Endothelial cell of umbilical vein (primary cell): ENCODE measurements around the gene TLR5. TPM values are rescaled to one million over a fixed set of nuclear protein-coding genes. Genes with fewer than 3 reads are reported as not detected.

Source experiments
- BruUV-seq: library from RNA; stranded (reverse); fragments of 400-500 nt; replicated peaks from 2 replicates; lab custom pipeline; 2021; lab: Mats Ljungman, UMichigan
- CTCF ChIA-PET: fragments of 300-600, 350-600 bp; sonication (Branson Sonifier 250); formaldehyde crosslinking; loops from one replicate; lab custom pipeline; 2021; ENCODE audit warnings: antibody characterized with exemption, inconsistent platforms; lab: Charles Lee
- POLR2A ChIA-PET: fragments of 300-600, 350-600 bp; sonication (Branson Sonifier 250); formaldehyde crosslinking; loops from one replicate; lab custom pipeline; 2021; ENCODE audit warnings: antibody characterized with exemption, inconsistent platforms; lab: Charles Lee
- DNase-seq: peaks from one replicate; pipeline ENCODE4 v3.0.0-alpha.2; 2011; ENCODE audit warnings: low read depth, low spot score
- FAIRE-seq: peaks from 2 replicates; lab custom pipeline; 2011; peaks lifted over from hg19 to GRCh38; lab: Jason Lieb, UNC
- H2AFZ ChIP-seq: 2 replicates; pipeline ENCODE4 v1.6.0; 2012; ENCODE audit warnings: low read depth, low read length, control low read depth, inconsistent platforms
- H3K27ac ChIP-seq: 2 replicates; pipeline ENCODE4 v1.5.1; 2011; ENCODE audit warnings: low read depth, mild to moderate bottlenecking, control low read depth, low read length, moderate library complexity; ENCODE audit not compliant: insufficient read depth
- H3K27me3 ChIP-seq, 2 experiments: 2 replicates each; pipeline versions ENCODE4 v1.6.0 to v1.6.1; 2011; ENCODE audit warnings: low read length in 2 of 2, mixed read lengths in 1 of 2; ENCODE audit not compliant: control insufficient read depth in 2 of 2, insufficient read depth in 2 of 2
- H3K36me3 ChIP-seq, 2 experiments: 2 replicates in 1 of 2; 3 replicates in 1 of 2; pipeline ENCODE4 v1.5.1; 2011; ENCODE audit warnings: low read length in 2 of 2, mild to moderate bottlenecking in 1 of 2, moderate library complexity in 1 of 2; ENCODE audit not compliant: control insufficient read depth in 2 of 2, insufficient read depth in 2 of 2; ENCODE audit errors: extremely low read depth in 1 of 2
- H3K4me1 ChIP-seq: 3 replicates; pipeline ENCODE4 v1.5.1; 2011; ENCODE audit warnings: mild to moderate bottlenecking, low read length; ENCODE audit not compliant: control insufficient read depth, insufficient read depth; ENCODE audit errors: extremely low read depth
- H3K4me2 ChIP-seq: 2 replicates; pipeline ENCODE4 v1.6.1; 2011; ENCODE audit warnings: low read length, control low read depth, mixed read lengths; ENCODE audit not compliant: insufficient read depth
- H3K4me3 ChIP-seq, 3 experiments: fragments of 200-600 bp in 1 of 3; sonication (generic), shearing (Covaris generic) in 1 of 3; replicated peaks in 1 of 3; 2 replicates each; pipeline ENCODE4 v1.5.1; 2011 to 2016; ENCODE audit warnings: control low read depth in 3 of 3, low read length in 3 of 3, mild to moderate bottlenecking in 2 of 3, inconsistent platforms in 1 of 3, low read depth in 1 of 3, moderate library complexity in 1 of 3; ENCODE audit not compliant: insufficient read depth in 1 of 3
- H3K79me2 ChIP-seq: 2 replicates; pipeline ENCODE4 v1.6.0; 2012; ENCODE audit warnings: low read length, inconsistent platforms; ENCODE audit not compliant: control insufficient read depth, insufficient read depth
- H3K9ac ChIP-seq: replicated peaks from 2 replicates; pipeline ENCODE3; 2011; ENCODE audit warnings: low read length, control low read depth; ENCODE audit not compliant: insufficient read depth; ENCODE audit errors: extremely low read depth
- H3K9me1 ChIP-seq: replicated peaks from 3 replicates; pipeline ENCODE4 v1.6.0; 2011; ENCODE audit warnings: mild to moderate bottlenecking, low read length; ENCODE audit not compliant: control insufficient read depth, insufficient read depth; ENCODE audit errors: extremely low read depth
- H3K9me3 ChIP-seq: replicated peaks from 2 replicates; pipeline ENCODE4 v1.5.1; 2012; ENCODE audit warnings: low read length, inconsistent platforms; ENCODE audit not compliant: control insufficient read depth, insufficient read depth
- H4K20me1 ChIP-seq: replicated peaks from 2 replicates; pipeline ENCODE3; 2011; ENCODE audit warnings: mild to moderate bottlenecking, low read length; ENCODE audit not compliant: control insufficient read depth, insufficient read depth; ENCODE audit errors: extremely low read depth
- EZH2 ChIP-seq: IDR thresholded peaks from 2 replicates; pipeline ENCODE4 v1.6.1; 2012; ENCODE audit warnings: borderline replicate concordance, low read depth, mild to moderate bottlenecking, moderate library complexity, low read length, inconsistent platforms; ENCODE audit not compliant: severe bottlenecking
- FOS ChIP-seq: IDR thresholded peaks from 2 replicates; pipeline ENCODE4 v1.6.1; 2011; ENCODE audit warnings: mild to moderate bottlenecking, low read length, moderate library complexity, borderline replicate concordance; ENCODE audit not compliant: insufficient read depth
- GATA2 ChIP-seq: IDR thresholded peaks from 2 replicates; pipeline ENCODE4 v1.7.0; 2011; ENCODE audit warnings: low read depth, mild to moderate bottlenecking, moderate library complexity, mixed read lengths, low read length; ENCODE audit not compliant: insufficient read length, insufficient read depth
- JUN ChIP-seq: IDR thresholded peaks from 2 replicates; pipeline ENCODE4 v1.6.1; 2011; ENCODE audit warnings: borderline replicate concordance, low read depth; ENCODE audit not compliant: insufficient read length, insufficient read depth
- MYC ChIP-seq: IDR thresholded peaks from one replicate; pipeline ENCODE4 v1.6.1; 2011; ENCODE audit warnings: mild to moderate bottlenecking, low read depth, low read length
- POLR2A ChIP-seq: IDR thresholded peaks from 2 replicates; pipeline ENCODE4 v1.6.1; 2012; ENCODE audit warnings: low read depth, mild to moderate bottlenecking, control low read depth, low read length
- POLR2AphosphoS5 ChIP-seq: IDR thresholded peaks from 2 replicates; pipeline ENCODE4 v1.6.1; 2012; ENCODE audit warnings: low read depth, mild to moderate bottlenecking, control low read depth, low read length, moderate library complexity; ENCODE audit not compliant: insufficient read depth
- dilution Hi-C: fragments of 300-500 bp; cut with MboI; formaldehyde crosslinking; loops from one replicate; pipeline ENCODE4 v1.15.0; 2019; ENCODE audit warnings: low sequenced_read_pairs; ENCODE audit not compliant: extremely low pct_ligation_motif_present
- intact Hi-C: fragments of 100-400 bp; cut with micrococcal nuclease; formaldehyde crosslinking; loops from one replicate; pipeline ENCODE4 v1.10.0; 2022
- polyA plus RNA-seq, 4 experiments: library from polyadenylated mRNA; depleted of rRNA in 3 of 4; stranded (reverse) in 3 of 4; unstranded in 1 of 4; fragments of >200 nt; gene quantifications; 2 replicates each; pipeline versions ENCODE4 v1.2.1 to v1.2.3, GENCODE V29; 2011 to 2012; ENCODE audit warnings: missing spikeins in 1 of 4
- total RNA-seq: library from RNA; stranded (reverse); gene quantifications from 2 replicates; pipeline ENCODE4 v1.2.3, GENCODE V29; 2021
- TF ChIP-seq, protein P1 (sequence below), 2 donors: IDR thresholded peaks; 1 replicate in 1 of 2; 2 replicates in 1 of 2; pipeline ENCODE4 v1.5.1; 2011; ENCODE audit warnings: low read length in 2 of 2, mild to moderate bottlenecking in 2 of 2, moderate library complexity in 2 of 2, control low read depth in 1 of 2, inconsistent platforms in 1 of 2, low read depth in 1 of 2; ENCODE audit not compliant: insufficient read depth in 1 of 2; ENCODE audit errors: extremely low read depth in 1 of 2
- TF ChIP-seq, protein P2 (sequence below): IDR thresholded peaks from 2 replicates; pipeline ENCODE4 v1.6.1; 2011; ENCODE audit not compliant: insufficient read depth, insufficient read length

The TLR5 gene
- total and polyA plus RNA-seq, 2 donors (not counting 3 experiments of a cell fraction or from before 2014, with no cell fraction given) = 0.15 to 0.25 TPM

DNA sequence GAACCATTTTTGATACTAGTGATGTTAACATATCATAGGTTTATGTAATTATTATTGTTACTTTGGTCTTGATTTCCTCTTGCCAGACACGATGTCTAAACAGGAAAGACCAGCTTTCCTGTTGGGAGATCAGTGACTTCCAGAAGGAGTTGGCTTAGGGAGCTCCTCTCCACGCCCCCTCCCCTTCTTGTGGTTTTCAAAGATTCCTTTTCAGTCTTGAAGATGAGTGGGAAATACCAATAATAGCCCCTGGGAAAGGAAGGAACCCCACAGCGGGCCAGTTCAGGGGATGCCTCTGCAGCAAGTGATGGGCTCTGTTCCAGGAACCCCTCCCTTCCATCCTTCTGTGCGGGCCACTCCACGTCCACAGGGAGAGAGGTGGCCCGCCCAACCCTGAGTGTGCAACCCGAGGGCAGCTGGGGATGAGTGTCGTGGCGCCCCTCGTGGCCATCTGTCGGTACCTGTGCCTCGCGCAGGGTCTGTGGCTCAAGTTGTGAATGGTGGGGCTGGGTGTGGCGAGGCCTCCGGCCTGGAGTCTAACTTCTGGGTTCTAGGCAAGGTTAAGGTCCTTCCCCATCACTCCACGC is 65.7 kb downstream of the TLR5 start:
- no peak for TF ChIP-seq MYC
- no peak for TF ChIP-seq POLR2AphosphoS5
- TF ChIP-seq, protein P1, sequence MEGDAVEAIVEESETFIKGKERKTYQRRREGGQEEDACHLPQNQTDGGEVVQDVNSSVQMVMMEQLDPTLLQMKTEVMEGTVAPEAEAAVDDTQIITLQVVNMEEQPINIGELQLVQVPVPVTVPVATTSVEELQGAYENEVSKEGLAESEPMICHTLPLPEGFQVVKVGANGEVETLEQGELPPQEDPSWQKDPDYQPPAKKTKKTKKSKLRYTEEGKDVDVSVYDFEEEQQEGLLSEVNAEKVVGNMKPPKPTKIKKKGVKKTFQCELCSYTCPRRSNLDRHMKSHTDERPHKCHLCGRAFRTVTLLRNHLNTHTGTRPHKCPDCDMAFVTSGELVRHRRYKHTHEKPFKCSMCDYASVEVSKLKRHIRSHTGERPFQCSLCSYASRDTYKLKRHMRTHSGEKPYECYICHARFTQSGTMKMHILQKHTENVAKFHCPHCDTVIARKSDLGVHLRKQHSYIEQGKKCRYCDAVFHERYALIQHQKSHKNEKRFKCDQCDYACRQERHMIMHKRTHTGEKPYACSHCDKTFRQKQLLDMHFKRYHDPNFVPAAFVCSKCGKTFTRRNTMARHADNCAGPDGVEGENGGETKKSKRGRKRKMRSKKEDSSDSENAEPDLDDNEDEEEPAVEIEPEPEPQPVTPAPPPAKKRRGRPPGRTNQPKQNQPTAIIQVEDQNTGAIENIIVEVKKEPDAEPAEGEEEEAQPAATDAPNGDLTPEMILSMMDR (IDR thresholded peaks at IDR 0.05; ENCODE audit: extremely low read depth in 1 of 2, insufficient read depth in 1 of 2, low read depth in 1 of 2, low read length in 2 of 2) = no peak
- Histone ChIP-seq H3K4me1 (peaks cover 6% of the 10 kb centered on the region), H4K20me1 (no peaks in the 10 kb centered on the region), H3K9me1 (no peaks in the 10 kb centered on the region), H3K27me3 (peaks cover 0 to 1% of the 10 kb centered on the region in 2 experiments), H3K9ac (no peak overlapping the region), H3K79me2 (no peaks in the 10 kb centered on the region), H3K27ac (no peak overlapping the region), H2AFZ (no peak overlapping the region), H3K4me2 (no peak overlapping the region), H3K9me3 (no peaks in the 10 kb centered on the region), H3K36me3 (no peaks in the 10 kb centered on the region), H3K4me3 (no peak overlapping the region)
- BruUV-seq = no TSS peak
- DNase-seq = peak; percentile 3
- dilution Hi-C loops (loop anchor here (25.0 kb wide), 1 partner anchor 290 kb away; no protein-coding TSS in a partner anchor), intact Hi-C loops (no loop called here)
- POLR2A ChIA-PET = interaction anchor here (0.5 kb wide), 1 partner anchor 164 kb away, joined by 3 read pairs; no protein-coding TSS in a partner anchor
- FAIRE-seq = no peak
- CTCF ChIA-PET = interaction anchor here (0.7 to 2.7 kb wide), 6 partner anchors 9 to 282 kb away, joined by 3 to 14 read pairs (median 5); no protein-coding TSS in a partner anchor

DNA sequence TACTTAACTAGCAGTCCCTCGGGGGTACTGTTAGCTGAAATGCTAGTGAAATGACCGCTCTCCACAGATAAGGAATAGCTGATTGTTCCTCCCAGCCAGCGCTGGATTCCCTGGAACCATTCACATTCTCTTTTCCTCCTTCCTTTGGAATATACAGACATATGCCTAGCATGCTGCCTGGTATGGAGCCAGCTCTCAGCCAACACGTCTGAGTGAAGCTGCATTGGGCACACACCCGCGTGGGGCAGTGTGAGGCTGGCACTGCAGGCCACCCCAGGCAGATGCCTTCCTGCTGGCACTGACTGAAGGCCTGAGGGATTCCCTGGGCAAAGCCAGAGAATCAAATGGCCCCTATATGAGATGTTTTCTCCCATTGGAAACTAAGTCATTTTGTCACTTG is 66.7 kb downstream of the TLR5 start:
- ChIA-PET POLR2A (no interaction called here), CTCF (interaction anchor here (1.2 to 2.7 kb wide), 4 partner anchors 12 to 57 kb away, joined by 3 to 14 read pairs (median 8); no protein-coding TSS in a partner anchor)
- no peak overlapping the region for H3K27ac ChIP-seq
- H4K20me1 ChIP-seq = no peaks in the 10 kb centered on the region
- no peaks in the 10 kb centered on the region for H3K9me3 ChIP-seq
- H3K4me1 ChIP-seq = peaks cover 6% of the 10 kb centered on the region
- no peak overlapping the region for H3K4me2 ChIP-seq
- DNase-seq (no peak), FAIRE-seq (no peak)
- no TSS peak for BruUV-seq
- H3K27me3 ChIP-seq = peaks cover 0 to 1% of the 10 kb centered on the region in 2 experiments
- H3K36me3 ChIP-seq = no peaks in the 10 kb centered on the region
- intact Hi-C loops = no loop called here
- H3K9me1 ChIP-seq = no peaks in the 10 kb centered on the region
- H2AFZ ChIP-seq = no peak overlapping the region
- H3K4me3 ChIP-seq = no peak overlapping the region
- dilution Hi-C loops = loop anchor here (25.0 kb wide), 1 partner anchor 289 kb away; no protein-coding TSS in a partner anchor
- no peaks in the 10 kb centered on the region for H3K79me2 ChIP-seq
- H3K9ac ChIP-seq = no peak overlapping the region
- TF ChIP-seq, protein P2, sequence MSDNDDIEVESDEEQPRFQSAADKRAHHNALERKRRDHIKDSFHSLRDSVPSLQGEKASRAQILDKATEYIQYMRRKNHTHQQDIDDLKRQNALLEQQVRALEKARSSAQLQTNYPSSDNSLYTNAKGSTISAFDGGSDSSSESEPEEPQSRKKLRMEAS = no peak
- no peak for TF ChIP-seq POLR2A
- no peak for TF ChIP-seq JUN
- no peak for TF ChIP-seq MYC
- TF ChIP-seq, protein P1 (IDR thresholded peaks at IDR 0.05; ENCODE audit: extremely low read depth in 1 of 2, insufficient read depth in 1 of 2, low read depth in 1 of 2, low read length in 2 of 2) = no peak
- no peak for TF ChIP-seq POLR2AphosphoS5
- no peak for TF ChIP-seq GATA2
- no peak for TF ChIP-seq EZH2
- TF ChIP-seq FOS = no peak
